H1 (cell line): ENCODE results near the gene FAT2. TPM values are rescaled to one million over a fixed set of nuclear protein-coding genes. Genes with fewer than 3 reads are reported as not detected.

Experiments
- CTCF ChIA-PET: fragments of 300-600 bp; sonication (Branson Sonifier 250); formaldehyde crosslinking; loops from one replicate; lab custom pipeline; 2021; ENCODE audit not compliant: partially characterized antibody; lab: Charles Lee
- POLR2A ChIA-PET: fragments of 300-600 bp; sonication (Branson Sonifier 250); formaldehyde crosslinking; loops from one replicate; lab custom pipeline; 2021; ENCODE audit warnings: inconsistent platforms; ENCODE audit not compliant: partially characterized antibody; lab: Charles Lee
- DNase-seq, 2 experiments: peaks; one replicate each; pipeline versions ENCODE4 v3.0.0 to v3.0.0-alpha.2; 2010 to 2022; ENCODE audit warnings: low spot score in 2 of 2, low read depth in 1 of 2, mixed read lengths in 1 of 2
- FAIRE-seq: peaks from 2 replicates; lab custom pipeline; 2011; peaks lifted over from hg19 to GRCh38; lab: Jason Lieb, UNC
- H2AFZ ChIP-seq: 2 replicates; pipeline ENCODE4 v1.8.1; 2012; ENCODE audit warnings: low read length, inconsistent platforms
- H2AK5ac ChIP-seq: 2 replicates; pipeline ENCODE4 v1.6.1; 2013; ENCODE audit warnings: low read depth, low read length
- H2BK120ac ChIP-seq: replicated peaks from 2 replicates; pipeline ENCODE3; 2013; ENCODE audit warnings: low read depth, low read length, inconsistent platforms
- H2BK12ac ChIP-seq: 2 replicates; pipeline ENCODE4 v1.6.1; 2013; ENCODE audit warnings: low read depth, low read length
- H2BK15ac ChIP-seq: 2 replicates; pipeline ENCODE4 v1.6.1; 2013; ENCODE audit warnings: low read length
- H2BK20ac ChIP-seq: 2 replicates; pipeline ENCODE4 v1.6.1; 2013; ENCODE audit warnings: low read length
- H2BK5ac ChIP-seq: 2 replicates; pipeline ENCODE4 v1.6.1; 2013; ENCODE audit warnings: low read depth, low read length
- H3K14ac ChIP-seq: 2 replicates; pipeline ENCODE4 v1.6.1; 2013; ENCODE audit warnings: inconsistent platforms; ENCODE audit not compliant: insufficient read length
- H3K18ac ChIP-seq: 2 replicates; pipeline ENCODE4 v1.6.1; 2013; ENCODE audit warnings: low read length; ENCODE audit errors: extremely low read depth
- H3K23ac ChIP-seq: 2 replicates; pipeline ENCODE4 v1.6.1; 2013; ENCODE audit warnings: inconsistent platforms; ENCODE audit not compliant: insufficient read length
- H3K23me2 ChIP-seq: 2 replicates; pipeline ENCODE4 v1.6.1; 2013; ENCODE audit warnings: low read depth, low read length
- H3K27ac ChIP-seq: 2 replicates; pipeline ENCODE4 v1.6.1; 2011; ENCODE audit warnings: low read depth, low read length, inconsistent platforms
- H3K27me3 ChIP-seq, 4 experiments: replicated peaks in 1 of 4; 1 replicate in 1 of 4; 2 replicates in 3 of 4; pipeline versions ENCODE4 v1.6.1 to v1.8.1; 2011 to 2013; ENCODE audit warnings: low read length in 3 of 4, mild to moderate bottlenecking in 3 of 4, inconsistent platforms in 2 of 4, mixed read lengths in 2 of 4, moderate library complexity in 1 of 4; ENCODE audit not compliant: control insufficient read depth in 3 of 4, insufficient read depth in 3 of 4; ENCODE audit errors: extremely low read depth in 1 of 4
- H3K36me3 ChIP-seq, 4 experiments: 2 replicates each; pipeline versions ENCODE4 v1.6.1 to v1.8.1; 2011 to 2013; ENCODE audit warnings: mild to moderate bottlenecking in 4 of 4, low read length in 3 of 4, moderate library complexity in 2 of 4, control low read depth in 1 of 4, inconsistent platforms in 1 of 4; ENCODE audit not compliant: insufficient read depth in 4 of 4, control insufficient read depth in 2 of 4
- H3K4ac ChIP-seq: replicated peaks from 2 replicates; pipeline ENCODE3; 2013; ENCODE audit warnings: low read length, low read depth, mixed read lengths, inconsistent platforms; ENCODE audit not compliant: insufficient read length
- H3K4me1 ChIP-seq, 4 experiments: replicated peaks in 1 of 4; 1 replicate in 1 of 4; 2 replicates in 3 of 4; pipeline versions ENCODE4 v1.6.1 to v1.8.1; 2011 to 2013; ENCODE audit warnings: low read length in 3 of 4, inconsistent platforms in 2 of 4, mixed read lengths in 1 of 4; ENCODE audit not compliant: insufficient read depth in 4 of 4, control insufficient read depth in 3 of 4
- H3K4me2 ChIP-seq, 2 experiments: 2 replicates each; pipeline versions ENCODE4 v1.6.1 to v1.8.1; 2011 to 2013; ENCODE audit warnings: low read depth in 2 of 2, low read length in 2 of 2, control low read depth in 1 of 2, inconsistent platforms in 1 of 2, mild to moderate bottlenecking in 1 of 2; ENCODE audit not compliant: insufficient read depth in 1 of 2
- H3K4me3 ChIP-seq, 4 experiments: fragments of 200-600, 300-600 bp in 1 of 4; sonication (generic), shearing (Covaris generic), sonication (Bioruptor Twin) in 1 of 4; 2 replicates each; pipeline versions ENCODE4 v1.5.1 to v1.8.1; 2011 to 2016; ENCODE audit warnings: low read length in 4 of 4, low read depth in 3 of 4, control low read depth in 2 of 4, inconsistent platforms in 2 of 4, mild to moderate bottlenecking in 2 of 4, mixed read lengths in 1 of 4, moderate library complexity in 1 of 4; ENCODE audit not compliant: insufficient read depth in 2 of 4; ENCODE audit errors: extremely low read depth in 1 of 4
- H3K56ac ChIP-seq: replicated peaks from 2 replicates; pipeline ENCODE3; 2013; ENCODE audit warnings: low read depth, mild to moderate bottlenecking, mixed read lengths, low read length, inconsistent platforms; ENCODE audit not compliant: insufficient read length
- H3K79me1 ChIP-seq: 2 replicates; pipeline ENCODE4 v1.6.1; 2013; ENCODE audit warnings: low read depth, low read length, control low read depth
- H3K79me2 ChIP-seq, 2 experiments: 2 replicates each; pipeline versions ENCODE4 v1.6.1 to v1.8.1; 2012 to 2013; ENCODE audit warnings: low read length in 2 of 2, mild to moderate bottlenecking in 2 of 2, inconsistent platforms in 1 of 2; ENCODE audit not compliant: insufficient read depth in 2 of 2, control insufficient read depth in 1 of 2
- H3K9ac ChIP-seq, 4 experiments: replicated peaks in 1 of 4; 1 replicate in 1 of 4; 2 replicates in 3 of 4; pipeline versions ENCODE4 v1.6.1 to v1.8.1; 2011 to 2013; ENCODE audit warnings: low read depth in 3 of 4, low read length in 3 of 4, control low read depth in 2 of 4, mild to moderate bottlenecking in 2 of 4, moderate library complexity in 2 of 4, inconsistent platforms in 1 of 4; ENCODE audit errors: extremely low read depth in 1 of 4
- H3K9me3 ChIP-seq, 2 experiments: 2 replicates each; pipeline versions ENCODE4 v1.6.1 to v1.8.1; 2012 to 2013; ENCODE audit warnings: mild to moderate bottlenecking in 2 of 2, moderate library complexity in 2 of 2, control low read depth in 1 of 2, inconsistent platforms in 1 of 2, low read depth in 1 of 2, low read length in 1 of 2, mixed read lengths in 1 of 2; ENCODE audit not compliant: insufficient read depth in 2 of 2
- H4K20me1 ChIP-seq, 2 experiments: replicated peaks in 1 of 2; 2 replicates each; pipeline versions ENCODE3 to v1.8.1; 2011 to 2013; ENCODE audit warnings: inconsistent platforms in 2 of 2, low read length in 2 of 2, mild to moderate bottlenecking in 1 of 2; ENCODE audit not compliant: insufficient read depth in 2 of 2, control insufficient read depth in 1 of 2
- H4K5ac ChIP-seq: 2 replicates; pipeline ENCODE4 v1.6.1; 2013; ENCODE audit warnings: low read length, low read depth, mixed read lengths, inconsistent platforms; ENCODE audit not compliant: insufficient read length
- H4K8ac ChIP-seq: 2 replicates; pipeline ENCODE4 v1.8.0; 2013; ENCODE audit warnings: mild to moderate bottlenecking, moderate library complexity, low read length, inconsistent platforms; ENCODE audit not compliant: insufficient read depth; ENCODE audit errors: extremely low read depth
- H4K91ac ChIP-seq: replicated peaks from 2 replicates; pipeline ENCODE3; 2013; ENCODE audit warnings: low read length, mixed read lengths, inconsistent platforms; ENCODE audit not compliant: insufficient read length
- CBX5 ChIP-seq: fragments of 300-800, 300-1000 bp; sonication (generic); IDR thresholded peaks from 2 replicates; pipeline ENCODE4 v1.7.1; 2016; ENCODE audit warnings: antibody characterized with exemption, low read length, low read depth
- CEBPB ChIP-seq: IDR thresholded peaks from 2 replicates; pipeline ENCODE4 v1.6.1; 2012; ENCODE audit warnings: low read depth, low read length
- HDAC2 ChIP-seq, 2 experiments: fragments of 300-600 bp in 1 of 2; sonication (generic) in 1 of 2; IDR thresholded peaks; 2 replicates each; pipeline ENCODE4 v1.6.1; 2011 to 2012; ENCODE audit warnings: low read depth in 2 of 2, low read length in 2 of 2, mild to moderate bottlenecking in 2 of 2, moderate library complexity in 2 of 2, borderline replicate concordance in 1 of 2, inconsistent platforms in 1 of 2
- SUZ12 ChIP-seq: fragments of 200-600 bp; sonication (generic); IDR thresholded peaks from 2 replicates; pipeline ENCODE4 v1.6.1; 2012; ENCODE audit warnings: mild to moderate bottlenecking, inconsistent platforms, low read length, moderate library complexity, mixed read lengths
- TCF12 ChIP-seq: IDR thresholded peaks from 2 replicates; pipeline ENCODE4 v1.6.1; 2011; ENCODE audit warnings: low read depth, mild to moderate bottlenecking, low read length
- YY1 ChIP-seq: IDR thresholded peaks from 2 replicates; pipeline ENCODE4 v1.6.1; 2011; ENCODE audit warnings: low read depth, mild to moderate bottlenecking, low read length
- WGBS, 2 experiments: shearing (Covaris generic) in 1 of 2; methylation state at CpG; one replicate each; pipeline versions ENCODE4 v1.1.6 to v1.1.7; 2013 to 2015; ENCODE audit warnings: low lambda C conversion rate in 2 of 2, mixed read lengths in 2 of 2, inconsistent platforms in 1 of 2, low coverage in 1 of 2, missing lambda C conversion rate in 1 of 2; ENCODE audit not compliant: insufficient replicate concordance in 2 of 2, insufficient coverage in 1 of 2, insufficient read length in 1 of 2; ENCODE audit errors: extremely low coverage in 1 of 2, missing lambda C conversion rate in 1 of 2; 5-methylcytosine and 5-hydroxymethylcytosine counted together
- polyA plus RNA-seq, 7 experiments: library from polyadenylated mRNA; depleted of rRNA in 3 of 7; stranded (reverse) in 5 of 7; unstranded in 2 of 7; fragments of >200 nt in 5 of 7; fragments of 200-250 nt in 2 of 7; gene quantifications; 1 replicate in 5 of 7; 2 replicates in 1 of 7; 4 replicates in 1 of 7; pipeline versions ENCODE4 v1.2.1 to v1.2.3, GENCODE V29; 2011 to 2013; ENCODE audit warnings: missing spikeins in 2 of 7, mixed read lengths in 2 of 7
- total RNA-seq: library from RNA; stranded (reverse); fragmentation: NEBNext Ultra II Directional; extraction: Animal tissue kit (Norgen Biotek cat#: 25700); gene quantifications from 2 replicates; pipeline ENCODE4 v1.2.1, GENCODE V29; 2021

Gene FAT2
- total and polyA plus RNA-seq, 2 of the 8 experiments (the other 6 are each of a cell fraction or from before 2014, with no cell fraction given) = 0.12 to 0.30 TPM

- H3K14ac ChIP-seq = no peak overlapping the region
- no peak overlapping the region for H3K23ac ChIP-seq
- H3K27ac ChIP-seq = no peak overlapping the region
- H4K91ac ChIP-seq = no peak overlapping the region
- H3K4me1 ChIP-seq = no peaks in the 10 kb centered on the region
- no peaks in the 10 kb centered on the region for H3K36me3 ChIP-seq
- H2BK20ac ChIP-seq = no peak overlapping the region
- H2BK12ac ChIP-seq = no peak overlapping the region
- H4K5ac ChIP-seq = no peak overlapping the region
- no peak overlapping the region for H2BK120ac ChIP-seq
- H3K4me3 ChIP-seq = no peak overlapping the region
- H3K56ac ChIP-seq = no peak overlapping the region
- no peak overlapping the region for H3K4me2 ChIP-seq
- no peak overlapping the region for H3K4ac ChIP-seq
- H3K9me3 ChIP-seq = no peaks in the 10 kb centered on the region
- DNase-seq = no peak
- H4K8ac ChIP-seq = no peak overlapping the region
- no peaks in the 10 kb centered on the region for H3K23me2 ChIP-seq
- POLR2A ChIA-PET = no interaction called here
- WGBS, 2 experiments = 92% methylated on average over 5 of the region's 5 CpGs; no CpG with 5 or more reads in 1 of the 2 experiments
- no peak overlapping the region for H2AK5ac ChIP-seq
- TF ChIP-seq TCF12 = no peak
- no peak for TF ChIP-seq CBX5
- TF ChIP-seq CEBPB = no peak
- no peak for TF ChIP-seq YY1
- TF ChIP-seq SUZ12 = no peak
- no peak for TF ChIP-seq HDAC2 (IDR thresholded peaks at IDR 0.05; ENCODE audit: borderline replicate concordance in 1 of 2, low read depth in 2 of 2, low read length in 2 of 2)
- no peak overlapping the region for H3K9ac ChIP-seq
- no peaks in the 10 kb centered on the region for H3K27me3 ChIP-seq
- H4K20me1 ChIP-seq = no peaks in the 10 kb centered on the region
- no peak for FAIRE-seq
- H3K18ac ChIP-seq = no peak overlapping the region
- H2BK15ac ChIP-seq = no peak overlapping the region
- H2AFZ ChIP-seq = no peak overlapping the region
- no peaks in the 10 kb centered on the region for H3K79me2 ChIP-seq
- H3K79me1 ChIP-seq = no peaks in the 10 kb centered on the region
- H2BK5ac ChIP-seq = no peak overlapping the region
- CTCF ChIA-PET = interaction anchor here (0.6 to 3.3 kb wide), 7 partner anchors 17 to 195 kb away, joined by 3 to 14 read pairs (median 4); partner anchors contain the start of gene SLC36A1
These were observed 37.4 kb downstream of the FAT2 start for GRCh38 chr5:151553695-151554094.
